ENCODE data around the gene KRR1. TPM values are rescaled to one million over a fixed set of nuclear protein-coding genes. Genes with fewer than 3 reads are reported as not detected.
"Not testable (repeated sequence)": the region's sequence is repeated elsewhere in the genome, so short reads cannot be mapped to it uniquely, and the experiment has no call there.

Gene KRR1
- total and polyA plus RNA-seq, 9 donors: 12.1 to 69.1 (median 48.3) TPM

DNA sequence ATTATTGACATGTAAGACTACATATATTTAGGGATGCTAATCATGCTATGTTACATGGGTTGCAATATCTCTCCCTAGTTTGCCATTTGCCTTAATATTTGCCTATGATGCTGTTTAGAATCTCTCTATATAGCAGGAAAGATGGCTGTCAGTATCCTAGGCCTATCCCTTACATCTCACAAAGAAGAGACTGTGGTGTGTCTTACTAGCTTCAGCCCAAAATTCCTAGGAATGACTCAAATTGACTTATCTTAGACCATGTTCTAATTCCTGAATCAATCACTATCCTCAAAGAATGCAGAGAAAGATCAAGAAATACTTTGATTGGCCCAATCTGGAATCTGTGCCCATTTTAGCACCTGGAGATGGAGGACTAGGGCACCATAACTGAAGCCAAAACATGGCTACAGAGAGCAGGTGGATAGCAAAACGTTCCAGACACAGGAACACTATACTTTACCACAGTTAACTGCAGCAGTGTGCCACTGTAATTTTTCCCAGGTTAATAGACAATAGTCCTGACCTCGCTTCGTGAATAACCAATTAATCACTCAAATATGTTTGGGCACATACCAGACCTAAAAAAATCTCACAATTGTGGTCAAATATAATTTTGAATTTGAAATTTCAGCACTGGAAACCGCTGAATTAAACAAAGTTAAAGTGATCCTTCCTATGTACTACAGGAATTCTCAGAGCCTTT is 63.6 kb downstream of the KRR1 start:
- Histone ChIP-seq H3K4me3 (no peak overlapping the region), H3K36me3 (no peaks in the 10 kb centered on the region), H3K9me3 (no peaks in the 10 kb centered on the region), H3K4me1 (ENCODE audit: insufficient read depth) (no peaks in the 10 kb centered on the region), H3K27ac (no peak overlapping the region), H3K27me3 (no peaks in the 10 kb centered on the region)
- no peak for DNase-seq
- intact Hi-C loops (cut with DNase I): no loop called here
- no peak for TF ChIP-seq POLR2A (IDR thresholded peaks at IDR 0.05)
- TF ChIP-seq, protein P1, sequence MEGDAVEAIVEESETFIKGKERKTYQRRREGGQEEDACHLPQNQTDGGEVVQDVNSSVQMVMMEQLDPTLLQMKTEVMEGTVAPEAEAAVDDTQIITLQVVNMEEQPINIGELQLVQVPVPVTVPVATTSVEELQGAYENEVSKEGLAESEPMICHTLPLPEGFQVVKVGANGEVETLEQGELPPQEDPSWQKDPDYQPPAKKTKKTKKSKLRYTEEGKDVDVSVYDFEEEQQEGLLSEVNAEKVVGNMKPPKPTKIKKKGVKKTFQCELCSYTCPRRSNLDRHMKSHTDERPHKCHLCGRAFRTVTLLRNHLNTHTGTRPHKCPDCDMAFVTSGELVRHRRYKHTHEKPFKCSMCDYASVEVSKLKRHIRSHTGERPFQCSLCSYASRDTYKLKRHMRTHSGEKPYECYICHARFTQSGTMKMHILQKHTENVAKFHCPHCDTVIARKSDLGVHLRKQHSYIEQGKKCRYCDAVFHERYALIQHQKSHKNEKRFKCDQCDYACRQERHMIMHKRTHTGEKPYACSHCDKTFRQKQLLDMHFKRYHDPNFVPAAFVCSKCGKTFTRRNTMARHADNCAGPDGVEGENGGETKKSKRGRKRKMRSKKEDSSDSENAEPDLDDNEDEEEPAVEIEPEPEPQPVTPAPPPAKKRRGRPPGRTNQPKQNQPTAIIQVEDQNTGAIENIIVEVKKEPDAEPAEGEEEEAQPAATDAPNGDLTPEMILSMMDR (IDR thresholded peaks at IDR 0.05): no peak
- TF ChIP-seq EP300 (IDR thresholded peaks at IDR 0.05): no peak
- 76 to 82% (median 77%) methylated on average over 4 of the region's 4 CpGs for WGBS, 3 donors

DNA sequence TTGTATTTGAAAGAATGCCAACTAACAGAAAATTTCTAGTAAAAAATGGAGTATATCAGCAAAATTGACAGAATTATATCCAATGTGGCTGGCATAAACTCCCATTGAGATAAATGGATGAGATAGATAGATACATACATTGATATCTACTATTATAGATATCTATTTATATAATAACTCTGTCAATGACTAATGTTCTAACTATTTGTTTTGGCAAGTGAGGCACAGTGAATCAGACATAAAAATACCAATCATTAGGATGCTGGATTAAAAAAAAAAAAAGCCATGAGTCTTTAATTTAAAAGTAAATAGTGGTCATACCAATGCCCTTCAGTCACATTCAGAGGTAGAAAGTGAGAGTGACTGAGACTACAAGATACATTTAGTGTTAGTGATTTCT is 64.6 kb downstream of the KRR1 start:
- no peaks in the 10 kb centered on the region for H3K27me3 ChIP-seq
- no peaks in the 10 kb centered on the region for H3K9me3 ChIP-seq
- no peaks in the 10 kb centered on the region for H3K36me3 ChIP-seq
- H3K4me3 ChIP-seq: no peak overlapping the region
- no peaks in the 10 kb centered on the region for H3K4me1 ChIP-seq (ENCODE audit: insufficient read depth)
- intact Hi-C loops (cut with DNase I): no loop called here
- no peak for TF ChIP-seq EP300 (IDR thresholded peaks at IDR 0.05)
- TF ChIP-seq, protein P1 (IDR thresholded peaks at IDR 0.05): no peak
- TF ChIP-seq POLR2A (IDR thresholded peaks at IDR 0.05): no peak
- no peak overlapping the region for H3K27ac ChIP-seq
- no peak for DNase-seq

DNA sequence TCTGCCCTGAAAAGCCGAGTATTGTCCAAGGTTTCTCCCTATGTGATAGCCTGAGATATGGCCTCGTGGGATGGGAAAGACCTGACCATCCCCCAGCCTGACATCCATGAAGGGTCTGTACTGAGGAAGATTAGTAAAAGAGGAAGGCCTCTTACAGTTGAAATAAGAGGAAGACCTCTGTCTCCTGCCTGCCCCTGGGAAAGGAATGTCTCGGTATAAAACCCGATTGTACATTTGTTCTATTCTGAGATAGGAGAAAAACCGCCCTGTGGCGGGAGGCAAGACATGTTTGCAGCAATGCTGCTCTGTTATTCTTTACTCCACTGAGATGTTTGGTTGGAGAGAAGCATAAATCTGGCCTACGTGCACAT is 66.3 kb downstream of the KRR1 start:
- H3K27me3 ChIP-seq; H3K27ac ChIP-seq; H3K4me1 ChIP-seq (ENCODE audit: insufficient read depth); intact Hi-C loops (cut with DNase I); H3K36me3 ChIP-seq; H3K4me3 ChIP-seq; H3K9me3 ChIP-seq; DNase-seq: not testable (repeated sequence)
- WGBS, 3 donors: 52 to 66% (median 63%) methylated on average over 7 of the region's 7 CpGs

DNA sequence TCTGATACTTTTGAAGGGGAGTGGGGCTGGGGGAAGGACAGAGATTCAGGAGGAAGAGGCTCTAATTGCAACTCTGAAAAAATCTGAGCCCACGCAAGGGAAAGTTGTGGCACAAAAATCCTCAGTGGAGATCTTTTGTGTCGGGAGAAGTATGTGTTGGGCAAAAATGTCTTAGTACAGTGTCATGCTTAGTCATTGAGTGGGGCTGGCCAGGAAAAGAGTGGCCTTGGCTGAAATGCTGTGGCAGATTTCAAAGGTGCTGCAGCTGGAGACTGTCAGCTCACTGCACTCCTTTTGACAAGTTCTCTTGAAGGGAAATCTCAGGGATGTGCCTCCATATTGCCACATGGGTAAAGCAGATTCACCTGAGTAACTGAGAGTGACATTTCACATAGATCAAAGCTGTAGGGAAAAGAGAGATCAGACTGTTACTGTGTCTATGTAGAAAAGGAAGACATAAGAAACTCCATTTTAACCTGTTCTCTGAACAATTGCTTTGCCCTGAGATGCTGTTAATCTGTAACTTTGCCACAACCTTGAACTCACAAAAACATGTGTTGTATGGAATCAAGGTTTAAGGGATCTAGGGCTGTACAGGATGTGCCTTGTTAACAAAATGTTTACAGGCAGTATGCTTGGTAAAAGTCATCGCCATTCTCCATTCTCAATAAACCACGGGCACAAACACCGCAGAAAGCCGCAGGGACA is 66.8 kb downstream of the KRR1 start:
- H3K4me1 ChIP-seq (ENCODE audit: insufficient read depth): no peaks in the 10 kb centered on the region
- H3K27me3 ChIP-seq: no peaks in the 10 kb centered on the region
- no peaks in the 10 kb centered on the region for H3K36me3 ChIP-seq
- intact Hi-C loops (cut with DNase I): no loop called here
- DNase-seq: no peak
- no peaks in the 10 kb centered on the region for H3K9me3 ChIP-seq
- TF ChIP-seq POLR2A (IDR thresholded peaks at IDR 0.05) (no peak), EP300 (IDR thresholded peaks at IDR 0.05) (no peak)
- TF ChIP-seq, protein P1 (IDR thresholded peaks at IDR 0.05): no peak
- WGBS, 3 donors: 66 to 79% (median 68%) methylated on average over 6 of the region's 6 CpGs
- H3K27ac ChIP-seq: no peak overlapping the region
- H3K4me3 ChIP-seq: no peak overlapping the region

DNA sequence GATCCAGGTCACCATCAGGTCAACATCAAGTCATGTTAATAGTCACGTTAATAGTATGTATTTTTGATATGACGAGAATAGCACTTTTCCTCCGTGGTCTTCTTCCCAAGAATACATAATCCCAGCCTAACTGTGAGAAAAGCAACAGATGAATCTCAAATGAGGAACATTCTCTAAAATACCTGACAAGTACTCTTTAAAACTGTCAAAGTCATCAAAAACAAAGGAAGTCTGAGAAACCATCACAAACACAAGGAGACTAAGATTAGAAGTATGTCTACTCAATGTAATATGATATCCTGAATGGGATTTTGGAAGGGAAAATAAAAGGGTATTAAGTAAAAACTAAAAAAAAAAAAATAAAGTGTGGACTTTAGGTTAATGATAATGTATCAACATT is 67.7 kb downstream of the KRR1 start:
- H3K27ac ChIP-seq: no peak overlapping the region
- intact Hi-C loops (cut with DNase I): no loop called here
- no peaks in the 10 kb centered on the region for H3K27me3 ChIP-seq
- no peaks in the 10 kb centered on the region for H3K4me1 ChIP-seq (ENCODE audit: insufficient read depth)
- TF ChIP-seq EP300 (IDR thresholded peaks at IDR 0.05): no peak
- TF ChIP-seq, protein P1 (IDR thresholded peaks at IDR 0.05): no peak
- no peak for TF ChIP-seq POLR2A (IDR thresholded peaks at IDR 0.05)
- 57 to 77% (median 76%) methylated on average over 3 of the region's 3 CpGs for WGBS, 3 donors
- H3K36me3 ChIP-seq: no peaks in the 10 kb centered on the region
- H3K4me3 ChIP-seq: no peak overlapping the region
- no peak for DNase-seq
- H3K9me3 ChIP-seq: no peaks in the 10 kb centered on the region

DNA sequence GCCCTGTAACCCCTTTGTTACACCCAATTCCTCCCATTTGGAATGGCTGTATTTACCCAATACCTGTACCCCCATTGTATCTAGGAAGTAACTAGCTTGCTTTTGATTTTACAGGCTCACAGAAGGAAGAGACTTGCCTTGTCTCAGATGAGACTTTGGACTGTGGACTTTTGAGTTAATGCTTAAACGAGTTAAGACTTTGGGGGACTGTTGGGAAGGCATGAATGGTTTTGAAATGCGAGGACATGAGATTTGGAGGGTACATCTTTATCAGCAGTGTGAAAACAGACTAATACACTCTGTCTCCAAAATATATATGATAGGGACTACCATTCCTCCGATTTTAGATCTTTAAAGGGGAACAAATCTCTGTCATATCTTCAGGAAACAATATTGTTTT is 69.0 kb downstream of the KRR1 start:
- H3K27ac ChIP-seq; DNase-seq; intact Hi-C loops (cut with DNase I); H3K9me3 ChIP-seq; H3K4me1 ChIP-seq (ENCODE audit: insufficient read depth); H3K36me3 ChIP-seq; H3K27me3 ChIP-seq; H3K4me3 ChIP-seq: not testable (repeated sequence)
- 23 to 86% (median 64%) methylated on average over 3 of the region's 3 CpGs for WGBS, 3 donors

DNA sequence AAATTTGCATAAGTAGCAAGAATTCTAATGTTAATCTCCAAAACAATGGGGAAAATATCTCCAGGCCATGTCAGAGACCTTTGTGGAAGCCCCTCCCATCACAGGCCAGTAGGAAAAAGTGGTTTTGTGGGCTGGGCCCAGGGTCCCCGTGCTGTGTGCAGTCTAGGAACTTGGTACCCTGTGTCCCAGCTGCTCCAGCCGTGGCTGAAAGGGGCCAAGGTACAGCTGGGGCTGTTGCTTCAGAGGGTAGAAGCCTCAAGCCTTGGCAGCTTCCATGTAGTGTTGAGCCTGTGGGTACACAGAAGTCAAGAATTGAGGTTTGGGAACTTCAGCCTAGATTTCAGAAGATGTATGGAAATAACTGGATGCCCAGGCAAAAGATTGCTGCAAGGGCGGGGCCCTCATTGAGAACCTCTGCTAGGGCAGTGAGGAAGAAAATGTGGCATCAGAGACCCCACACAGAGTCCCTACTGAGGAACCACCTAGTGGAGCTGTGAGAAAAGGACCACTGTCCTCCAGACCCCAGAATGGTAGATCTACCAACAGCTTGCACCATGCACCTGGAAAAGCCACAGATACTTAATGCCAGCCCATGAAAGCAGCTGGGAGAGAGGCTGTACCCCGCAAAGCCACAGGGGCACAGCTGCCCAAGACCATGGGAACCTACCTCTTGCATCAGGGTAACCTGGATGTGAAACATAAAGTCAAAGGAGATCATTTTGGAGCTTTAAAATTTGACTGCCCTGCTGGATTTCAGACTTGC is 69.5 kb downstream of the KRR1 start:
- H3K27me3 ChIP-seq; H3K4me1 ChIP-seq (ENCODE audit: insufficient read depth); H3K4me3 ChIP-seq; DNase-seq; H3K9me3 ChIP-seq; H3K36me3 ChIP-seq; intact Hi-C loops (cut with DNase I); H3K27ac ChIP-seq: not testable (repeated sequence)
- WGBS, 3 donors: 81 to 83% (median 83%) methylated on average over 4 of the region's 4 CpGs

All from ovary (tissue), 9 donors.